Ovary (tissue), 3 donors: ENCODE measurements around the gene BCL11B.

Source experiments
- CTCF ChIP-seq, 3 donors: fragments of 450-650 bp in 2 of 3; fragments of 200-600 bp in 1 of 3; IDR thresholded peaks; one replicate each; pipeline versions ENCODE4 v1.5.1 to v1.8.0; 2016 to 2022; ENCODE audit warnings: antibody characterized with exemption in 3 of 3, mild to moderate bottlenecking in 1 of 3
- EP300 ChIP-seq: sonication (generic); formaldehyde crosslinking; IDR thresholded peaks from one replicate; pipeline ENCODE4 v1.6.1; 2017; ENCODE audit warnings: antibody characterized with exemption
- POLR2A ChIP-seq: fragments of 450-650 bp; IDR thresholded peaks from one replicate; pipeline ENCODE4 v1.6.1; 2017; ENCODE audit warnings: antibody characterized with exemption, mild to moderate bottlenecking, moderate library complexity
- donor health status: DM: no; HTN: no; CAD: no.

- TF ChIP-seq CTCF (IDR thresholded peaks at IDR 0.05) (no peak), POLR2A (no peak), EP300 (no peak)
Measured at GRCh38 chr14:99192028-99192621, 79.9 kb downstream of the BCL11B start.
